ENCODE results near the gene ITGA5. TPM values are rescaled to one million over a fixed set of nuclear protein-coding genes. Genes with fewer than 3 reads are reported as not detected.

Gene ITGA5
- polyA plus RNA-seq (2012; ENCODE audit: insufficient read depth, insufficient read length) = 41.2 TPM

DNA sequence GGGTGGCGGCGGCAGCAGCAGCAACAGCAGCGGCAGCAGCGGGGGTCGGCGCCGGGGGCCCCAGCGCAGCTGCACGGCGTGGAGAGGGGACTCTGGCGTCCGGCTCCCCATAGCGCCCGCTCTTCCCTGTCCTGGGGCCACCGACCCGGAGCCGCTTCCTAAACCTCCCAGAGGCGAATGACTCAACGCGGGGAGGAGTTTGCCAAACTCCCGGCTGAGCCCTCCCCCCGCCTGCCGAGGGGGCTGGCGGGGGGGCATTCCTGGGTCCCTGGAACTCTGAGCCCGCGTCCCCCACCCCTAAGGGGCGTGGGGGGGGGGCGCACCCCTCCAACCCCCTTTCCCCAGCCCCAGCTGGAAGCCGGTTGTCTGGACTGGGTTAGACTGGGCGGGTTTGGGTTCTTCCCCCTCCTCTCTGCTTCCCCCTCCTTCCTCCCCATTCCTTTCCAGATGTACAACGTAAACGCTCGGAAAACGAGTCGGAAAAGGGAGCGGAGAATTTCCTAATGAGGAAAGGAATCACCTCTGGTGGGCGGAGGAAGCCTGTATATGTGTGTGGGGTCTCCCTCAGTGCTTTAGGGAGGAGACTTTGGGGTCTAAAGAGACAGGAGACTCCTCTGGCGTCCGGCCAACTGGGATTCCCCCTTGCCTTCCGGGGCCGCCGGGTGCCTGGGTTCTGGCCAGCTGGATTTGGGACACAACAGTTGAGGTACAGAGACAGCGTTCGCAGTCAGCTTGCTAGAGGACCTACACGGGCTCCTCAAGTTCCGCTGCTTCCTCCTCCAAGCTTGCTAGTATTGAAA lies at the start of gene ITGA5:
Gene ITGA5, minus strand, starts transcription at position 179 of the 800 bp plus-strand sequence. Its CDS starts 68 bp downstream, at position 111.
- DNase-seq (ENCODE audit: low read depth, low spot score) = no peak
- peak within 1 kb of the TSS; percentile 83 for H3K4me3 ChIP-seq (ENCODE audit: low read length)

DNA sequence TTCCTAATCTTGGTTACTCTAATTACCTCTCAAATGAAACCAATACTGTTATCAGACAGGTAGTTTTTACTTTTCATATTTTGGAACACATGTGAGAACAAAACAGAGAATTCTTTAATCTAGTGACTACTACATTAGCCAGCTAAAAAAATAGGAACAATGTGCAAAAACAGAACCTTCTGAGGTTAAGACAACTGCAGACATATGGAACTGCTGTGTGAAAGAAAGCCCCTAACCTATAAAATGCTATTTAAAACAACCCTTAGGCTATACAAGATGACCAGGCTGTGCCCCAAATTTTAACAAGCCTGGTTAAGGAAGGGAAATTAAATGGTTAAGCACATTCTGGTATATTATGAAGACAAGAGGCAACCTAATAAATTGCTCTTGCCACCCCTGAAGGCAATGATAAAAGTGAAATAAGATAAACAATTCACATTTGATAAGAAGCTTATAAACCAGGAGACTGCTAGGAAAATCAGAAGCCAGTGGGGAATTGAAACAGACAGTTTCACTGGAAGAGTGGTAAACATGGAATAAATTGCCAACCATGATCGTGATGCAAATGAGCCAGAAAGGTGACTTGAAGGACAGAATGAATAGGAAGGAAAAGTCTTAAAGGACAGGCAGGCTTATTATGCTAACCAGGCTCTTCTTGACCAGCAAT lies 46.9 kb upstream of the ITGA5 start:
- no peak overlapping the region for H3K4me3 ChIP-seq (ENCODE audit: low read length)
- DNase-seq (ENCODE audit: low read depth, low spot score) = no peak

DNA sequence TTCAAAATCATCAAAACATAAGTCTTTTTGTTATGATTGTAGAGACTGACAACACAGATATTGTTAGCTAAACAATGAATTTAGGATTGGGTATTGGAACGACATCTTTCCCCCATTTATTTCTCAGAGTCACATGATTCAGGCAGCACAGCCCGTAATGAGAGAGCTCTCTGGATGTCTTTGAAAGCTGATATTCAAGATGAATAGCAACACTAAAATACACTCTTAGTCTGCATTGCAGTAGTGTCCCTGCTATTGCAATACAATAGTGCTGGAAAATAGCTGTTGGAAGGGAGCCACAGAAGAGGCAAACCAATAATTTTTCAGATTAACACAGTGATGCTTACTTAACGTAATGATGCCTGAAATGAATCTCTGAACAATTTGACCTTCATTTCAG lies 44.4 kb upstream of the ITGA5 start:
- DNase-seq (ENCODE audit: low read depth, low spot score) = no peak

DNA sequence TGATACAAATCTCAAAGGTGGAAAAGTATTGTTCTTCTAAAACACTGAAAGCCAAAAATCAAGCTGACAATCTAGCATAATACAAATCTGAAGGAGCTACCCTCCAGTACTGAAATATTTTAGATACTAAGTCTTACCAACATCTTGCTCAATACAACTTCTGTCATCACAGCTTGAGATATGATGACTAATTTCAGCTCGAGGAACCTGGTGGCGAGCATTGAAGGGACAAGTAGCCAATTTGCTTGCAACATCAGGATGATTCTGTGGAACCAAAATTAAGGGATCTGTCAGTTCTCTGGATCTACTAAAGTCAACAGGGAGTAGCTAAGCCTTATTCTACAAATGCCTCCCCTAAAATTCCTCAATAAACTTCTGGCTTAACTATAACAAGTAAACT lies 44.0 kb upstream of the ITGA5 start:
- DNase-seq (ENCODE audit: low read depth, low spot score) = no peak
- H3K4me3 ChIP-seq (ENCODE audit: low read length) = no peak overlapping the region

More for the DNA sequence above, 44.4 kb upstream of the ITGA5 start:
- no peak overlapping the region for H3K4me3 ChIP-seq (ENCODE audit: low read length)

DNA sequence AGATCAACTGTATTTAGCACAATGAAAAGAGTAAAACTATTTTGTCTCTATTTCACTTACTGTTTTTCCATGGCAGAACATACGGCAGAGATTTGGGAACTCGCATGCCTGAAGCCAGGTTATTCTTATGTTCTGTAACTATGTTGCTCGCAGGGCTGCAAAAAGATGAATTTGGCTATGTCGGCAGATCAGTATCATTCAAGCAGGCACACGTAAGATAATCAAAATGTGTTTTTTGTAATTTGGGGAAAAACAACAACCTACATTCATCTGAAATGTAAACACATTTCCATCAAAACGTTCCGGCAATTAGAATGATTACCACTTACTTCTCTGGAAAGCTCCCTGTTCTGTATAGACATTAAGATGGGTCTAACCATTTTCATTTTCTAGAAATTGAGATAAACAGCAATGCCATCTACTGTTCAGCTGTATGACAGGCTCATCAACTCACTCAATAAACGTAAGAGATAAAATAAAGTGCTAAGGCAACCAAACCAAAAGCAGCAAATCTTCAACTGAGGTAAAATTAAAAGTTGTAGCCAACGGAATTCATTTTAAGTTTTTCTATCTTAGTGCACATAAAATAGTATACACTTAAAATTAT lies 41.4 kb upstream of the ITGA5 start:
- peak; percentile 6 for DNase-seq (ENCODE audit: low read depth, low spot score)
- H3K4me3 ChIP-seq (ENCODE audit: low read length) = no peak overlapping the region

DNA sequence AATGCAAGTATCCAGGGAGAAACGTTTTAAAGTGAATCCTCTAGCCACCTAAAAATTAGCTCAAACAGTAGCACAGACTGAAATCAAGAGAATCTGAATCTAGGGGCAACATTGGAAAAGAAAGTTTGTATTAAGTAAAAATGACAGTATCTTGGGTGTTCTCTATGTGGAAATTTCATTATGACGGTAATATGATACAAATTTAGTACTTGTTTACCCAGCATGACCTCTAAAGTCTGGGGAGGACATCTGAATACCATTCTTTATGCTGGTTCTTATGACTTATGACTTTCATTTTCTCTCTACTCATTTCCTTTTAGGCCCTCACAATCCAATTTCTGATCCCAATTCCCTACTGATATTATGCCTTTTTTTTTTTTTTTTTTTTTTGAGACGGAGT lies 40.3 kb upstream of the ITGA5 start:
- DNase-seq (ENCODE audit: low read depth, low spot score) = no peak

DNA sequence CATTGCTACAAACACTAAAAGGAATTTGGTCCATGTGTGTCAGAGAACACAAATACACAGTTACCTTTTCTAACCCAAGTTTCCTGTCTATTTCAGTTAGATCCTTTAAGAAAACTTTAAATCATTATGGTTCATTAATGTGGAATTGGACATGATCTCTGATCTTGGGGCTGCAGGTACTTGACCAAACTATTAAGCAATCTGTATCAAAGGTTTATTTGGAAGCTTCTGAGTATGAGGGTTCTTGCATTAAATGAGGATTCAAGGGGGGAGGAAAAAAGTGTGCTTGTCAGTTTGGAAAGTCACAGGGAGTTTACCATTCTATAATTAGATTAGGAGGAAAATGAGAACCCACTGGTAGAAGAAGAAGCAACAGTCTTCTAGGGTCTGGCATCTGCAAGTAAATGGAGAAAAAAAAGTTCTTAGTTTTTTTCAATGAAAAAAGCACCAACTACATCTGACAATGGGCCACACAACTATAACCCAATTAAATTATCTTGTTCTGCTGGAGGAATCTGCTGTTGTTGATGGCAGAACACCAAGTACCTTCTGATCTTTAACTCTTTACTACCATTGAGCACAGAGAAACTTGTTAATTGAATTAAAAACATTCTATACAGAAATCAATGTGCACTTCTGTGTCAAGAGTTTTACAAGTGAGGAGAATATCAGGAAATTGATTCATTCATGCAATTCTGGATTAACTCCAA lies 36.8 kb upstream of the ITGA5 start:
- no peak overlapping the region for H3K4me3 ChIP-seq (ENCODE audit: low read length)
- DNase-seq (ENCODE audit: low read depth, low spot score) = no peak

More for the DNA sequence above, 40.3 kb upstream of the ITGA5 start:
- H3K4me3 ChIP-seq (ENCODE audit: low read length) = no peak overlapping the region

DNA sequence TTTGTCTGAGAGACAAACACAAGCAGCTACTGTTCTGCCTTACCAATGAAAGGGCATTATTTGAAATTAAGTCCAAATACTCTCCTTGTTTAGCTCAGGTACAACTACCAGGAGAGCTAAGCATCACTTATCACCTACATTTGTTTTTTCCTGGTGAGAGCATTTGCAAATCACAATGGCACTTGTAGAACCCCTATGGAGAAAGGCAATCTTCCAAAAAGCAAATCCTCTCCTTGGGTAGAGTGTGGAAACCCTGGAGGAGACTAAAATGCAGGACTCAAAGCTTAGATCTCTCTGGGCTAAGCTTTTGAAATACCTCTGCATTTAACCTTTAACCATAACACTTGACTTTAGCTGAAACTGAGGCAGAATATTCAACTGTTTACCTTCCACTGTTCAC lies 33.6 kb upstream of the ITGA5 start:
- H3K4me3 ChIP-seq (ENCODE audit: low read length) = no peak overlapping the region
- no peak for DNase-seq (ENCODE audit: low read depth, low spot score)

DNA sequence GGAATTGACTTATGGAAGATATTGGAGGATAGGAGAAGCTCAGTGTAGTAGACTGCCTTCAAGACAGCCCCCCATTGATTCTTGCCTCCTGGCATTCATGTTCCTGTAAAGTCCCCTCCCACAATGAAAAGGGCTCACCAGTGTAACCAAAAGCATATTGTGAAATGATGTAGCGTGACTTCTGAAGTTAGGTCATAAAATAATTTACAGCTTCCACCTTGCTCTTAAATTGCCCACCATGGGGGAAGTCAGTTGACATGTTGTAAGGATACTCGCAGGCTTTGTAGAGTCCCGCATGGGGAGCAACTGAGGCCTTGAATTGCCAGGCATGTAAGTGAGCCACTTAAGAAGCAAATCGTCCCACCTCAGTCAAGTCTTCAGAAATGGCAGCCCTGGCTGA lies 29.3 kb upstream of the ITGA5 start:
- no peak for DNase-seq (ENCODE audit: low read depth, low spot score)
- no peak overlapping the region for H3K4me3 ChIP-seq (ENCODE audit: low read length)

DNA sequence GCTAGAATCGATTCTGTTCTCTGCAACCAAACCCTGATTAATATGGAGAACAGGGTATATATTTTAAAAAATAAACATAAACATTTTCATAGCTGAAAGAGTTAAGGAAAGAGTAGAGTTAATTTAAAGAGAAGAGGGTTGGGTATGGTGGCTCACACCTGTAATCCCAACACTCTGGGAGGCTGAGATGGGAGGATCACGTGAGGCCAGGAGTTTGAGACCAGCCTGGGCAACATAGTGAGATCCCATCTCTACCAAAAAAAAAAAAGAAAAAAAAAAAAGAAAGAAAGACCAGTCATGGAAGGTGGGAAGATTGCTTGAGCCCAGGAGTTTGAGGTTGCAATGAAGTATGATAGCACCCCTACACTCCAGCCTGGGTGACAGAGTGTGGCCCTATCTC lies 28.9 kb upstream of the ITGA5 start:
- DNase-seq (ENCODE audit: low read depth, low spot score) = no peak
- no peak overlapping the region for H3K4me3 ChIP-seq (ENCODE audit: low read length)

DNA sequence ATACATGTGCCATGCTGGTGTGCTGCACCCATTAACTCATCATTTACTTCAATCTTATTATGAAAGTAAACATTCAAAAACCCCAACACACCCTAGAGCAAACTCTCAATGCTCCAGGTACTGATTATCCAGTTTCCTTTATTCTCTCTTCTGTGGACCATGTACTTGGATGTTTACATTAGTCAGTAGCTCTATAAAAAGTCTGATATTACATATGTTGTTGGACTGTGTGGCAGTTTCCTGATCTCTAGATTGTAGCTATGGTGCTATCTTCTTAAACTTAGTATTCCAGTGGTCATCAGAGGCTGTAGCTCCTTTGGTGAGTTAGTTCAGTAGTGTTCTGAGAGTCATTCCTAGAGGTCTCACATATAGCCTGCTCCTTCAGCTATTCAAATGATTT lies 25.1 kb upstream of the ITGA5 start:
- no peak overlapping the region for H3K4me3 ChIP-seq (ENCODE audit: low read length)
- no peak for DNase-seq (ENCODE audit: low read depth, low spot score)

DNA sequence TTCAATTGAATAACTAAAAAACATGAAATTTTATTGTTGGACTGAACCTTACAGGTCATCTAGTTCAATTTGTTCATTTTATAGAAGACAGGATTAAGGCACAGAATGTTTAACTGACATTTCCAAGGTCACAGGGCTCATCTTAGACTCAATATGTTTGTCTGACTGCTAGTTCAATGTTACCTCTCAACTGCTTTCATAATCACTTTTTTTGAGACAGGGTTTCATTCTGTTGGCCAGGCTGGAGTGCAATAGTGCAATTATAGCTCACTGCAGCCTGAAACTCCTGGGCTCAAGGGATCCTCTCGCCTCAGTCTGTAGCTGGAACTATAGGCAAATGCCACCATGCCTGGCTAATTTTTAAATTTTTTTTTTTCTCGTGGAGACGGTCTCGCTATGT lies 24.4 kb upstream of the ITGA5 start:
- no peak overlapping the region for H3K4me3 ChIP-seq (ENCODE audit: low read length)
- no peak for DNase-seq (ENCODE audit: low read depth, low spot score)

DNA sequence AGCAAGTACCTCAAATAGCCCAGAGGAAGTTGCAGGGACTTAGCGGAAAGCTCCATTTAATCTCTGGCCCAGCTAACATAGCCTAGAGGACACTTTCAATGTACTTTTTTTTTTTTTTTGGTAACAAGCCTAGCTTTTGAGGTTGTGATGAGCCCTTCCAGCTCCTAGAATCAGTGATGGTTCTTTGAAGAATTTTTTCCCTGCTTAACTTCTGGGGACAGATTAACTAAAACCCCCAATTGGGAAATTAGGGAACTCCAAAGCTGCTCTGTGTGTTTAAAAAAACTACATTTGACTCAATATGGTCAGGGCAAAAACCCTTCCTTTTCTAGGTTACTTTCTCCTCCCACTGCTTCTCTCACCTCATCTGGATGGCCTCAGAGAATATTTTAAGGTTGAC lies 23.9 kb upstream of the ITGA5 start:
- DNase-seq (ENCODE audit: low read depth, low spot score) = no peak
- no peak overlapping the region for H3K4me3 ChIP-seq (ENCODE audit: low read length)

DNA sequence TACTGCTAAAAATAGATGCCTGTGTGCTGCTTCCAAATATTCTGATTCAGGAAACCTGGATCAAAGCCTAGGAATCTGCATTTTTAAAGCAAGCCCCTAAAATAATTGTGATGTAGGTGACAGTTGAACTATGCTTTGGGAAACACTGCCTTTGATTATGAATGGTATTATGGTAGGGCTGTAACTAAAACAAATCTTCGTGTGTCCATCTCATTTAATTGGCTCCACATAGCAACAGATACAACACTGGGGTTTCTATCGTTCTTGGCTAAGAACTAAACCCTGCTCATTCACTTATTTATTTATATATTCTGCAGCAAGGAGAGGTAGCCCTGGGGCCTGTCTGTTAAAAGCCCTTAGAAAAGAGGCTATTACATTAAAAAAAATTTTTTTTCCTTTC lies 23.0 kb upstream of the ITGA5 start:
- DNase-seq (ENCODE audit: low read depth, low spot score) = no peak
- no peak overlapping the region for H3K4me3 ChIP-seq (ENCODE audit: low read length)

DNA sequence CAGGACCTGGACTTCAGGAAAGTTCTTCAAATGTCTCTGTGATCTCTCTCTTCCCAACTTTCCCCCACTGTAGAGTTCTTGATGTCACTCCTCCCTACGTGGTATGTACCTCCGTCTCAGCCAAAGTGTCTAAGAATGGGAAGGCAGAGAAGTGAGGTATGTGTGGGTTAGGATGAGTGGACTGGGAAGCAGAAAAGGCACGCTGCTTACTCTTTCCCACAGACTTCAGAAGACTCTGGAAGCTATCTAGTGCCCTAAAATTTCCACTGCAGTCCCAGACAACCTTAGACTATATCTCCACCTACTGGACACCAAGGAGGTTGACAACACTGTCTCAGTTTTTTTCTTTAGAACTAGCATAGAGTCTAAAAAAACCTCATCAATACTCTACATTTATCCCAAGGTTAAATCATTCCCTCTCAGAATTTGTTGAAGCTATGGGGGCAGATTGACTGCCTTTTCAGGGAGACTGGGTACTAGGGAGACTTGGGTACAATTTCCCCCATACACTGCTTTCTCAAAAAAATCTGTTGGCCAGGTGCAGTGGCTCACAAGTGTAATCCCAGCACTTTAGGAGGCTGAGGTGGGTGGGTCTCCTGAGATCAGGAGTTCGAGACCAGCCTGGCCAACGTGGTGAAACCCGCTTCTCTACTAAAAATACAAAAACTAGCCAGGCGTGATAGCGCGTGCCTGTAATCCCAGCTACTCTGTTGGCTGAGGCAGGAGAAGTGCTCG lies 20.6 kb upstream of the ITGA5 start:
- H3K4me3 ChIP-seq (ENCODE audit: low read length) = no peak overlapping the region
- DNase-seq (ENCODE audit: low read depth, low spot score) = peak; percentile 51

DNA sequence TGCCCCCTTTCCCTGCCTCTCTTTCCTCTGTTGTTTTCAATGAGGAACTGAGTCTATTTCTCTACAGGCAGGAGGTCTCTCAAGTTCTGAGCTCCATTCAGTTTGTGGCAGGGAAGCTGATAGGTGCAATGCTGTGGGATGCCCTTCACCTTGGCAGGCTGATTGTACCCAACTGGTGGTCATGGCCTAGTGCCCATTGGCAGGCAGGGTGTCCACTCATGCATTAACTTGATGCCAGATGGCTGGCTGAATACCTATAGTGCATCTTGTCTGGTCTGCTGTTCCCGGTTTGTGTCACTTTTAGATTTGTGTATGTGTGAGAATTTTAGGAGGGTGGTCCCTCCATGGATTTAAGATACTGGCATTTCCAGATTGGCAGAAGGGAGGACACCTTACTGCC lies 20.0 kb upstream of the ITGA5 start:
- no peak for DNase-seq (ENCODE audit: low read depth, low spot score)
- H3K4me3 ChIP-seq (ENCODE audit: low read length) = no peak overlapping the region

DNA sequence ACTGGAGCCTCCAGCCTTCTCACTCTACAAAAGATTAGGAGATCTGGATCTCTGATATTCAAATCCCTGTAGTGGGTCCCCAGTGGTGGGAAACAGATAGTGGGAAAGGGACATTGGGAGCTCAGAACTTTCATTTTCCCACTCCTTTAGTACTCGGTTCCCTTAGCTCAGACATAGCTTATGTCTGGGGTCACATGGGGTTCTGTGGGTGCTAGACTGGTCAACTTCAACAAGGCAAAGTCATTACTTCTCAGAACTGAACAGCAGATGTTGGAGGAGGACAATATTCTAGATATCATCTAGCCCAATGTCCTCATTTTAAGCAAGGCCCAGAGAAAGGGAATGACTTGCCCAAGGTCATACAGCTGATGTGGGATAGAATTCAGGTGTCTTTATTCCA lies 19.5 kb upstream of the ITGA5 start:
- no peak overlapping the region for H3K4me3 ChIP-seq (ENCODE audit: low read length)
- DNase-seq (ENCODE audit: low read depth, low spot score) = no peak

DNA sequence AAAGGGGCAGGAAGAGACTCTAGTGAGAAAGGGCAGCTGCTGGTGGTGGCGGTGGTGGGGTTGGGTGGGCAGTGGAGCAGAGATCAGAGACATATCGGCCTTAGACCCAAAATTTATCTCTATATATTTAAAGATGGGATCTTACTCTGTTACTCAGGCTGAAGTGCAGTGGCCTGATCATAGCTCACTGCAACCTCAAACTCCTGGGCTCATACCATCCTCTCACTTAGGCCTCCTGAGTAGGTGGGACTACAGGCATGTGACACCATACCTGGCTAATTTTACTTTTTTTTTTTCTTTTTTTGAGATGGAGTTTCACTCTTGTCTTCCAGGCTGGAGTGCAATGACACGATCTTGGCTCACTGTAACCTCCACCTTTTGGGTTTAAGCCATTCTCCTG lies 18.6 kb upstream of the ITGA5 start:
- DNase-seq (ENCODE audit: low read depth, low spot score) = no peak
- no peak overlapping the region for H3K4me3 ChIP-seq (ENCODE audit: low read length)

DNA sequence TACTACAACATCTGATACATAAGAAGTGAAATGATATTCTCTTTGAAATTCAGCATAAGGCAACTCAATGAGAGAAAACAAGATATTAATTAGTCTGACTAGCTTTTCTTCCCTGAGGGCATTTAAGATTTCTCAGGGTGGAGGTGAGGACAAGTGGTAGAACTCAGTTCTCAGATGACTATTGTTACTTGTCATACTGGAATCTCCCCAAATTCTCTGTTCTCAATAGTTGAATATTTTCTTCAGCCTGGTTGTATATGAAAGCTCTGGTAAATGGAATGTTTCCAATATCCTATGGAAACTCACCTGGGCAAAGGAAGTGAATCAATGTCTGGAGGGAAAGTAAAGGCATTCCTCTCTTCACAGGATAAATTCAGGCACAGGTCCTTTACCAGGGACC lies 18.2 kb upstream of the ITGA5 start:
- H3K4me3 ChIP-seq (ENCODE audit: low read length) = no peak overlapping the region
- no peak for DNase-seq (ENCODE audit: low read depth, low spot score)
